Medulla oblongata (tissue), 1 donor: Measurements from ENCODE around the gene ELMO3.

ENCODE experiments used
- DNase-seq: peaks from one replicate; pipeline ENCODE4 v3.0.0-alpha.2; 2015; ENCODE audit errors: extremely low spot score

Gene ELMO3

DNA sequence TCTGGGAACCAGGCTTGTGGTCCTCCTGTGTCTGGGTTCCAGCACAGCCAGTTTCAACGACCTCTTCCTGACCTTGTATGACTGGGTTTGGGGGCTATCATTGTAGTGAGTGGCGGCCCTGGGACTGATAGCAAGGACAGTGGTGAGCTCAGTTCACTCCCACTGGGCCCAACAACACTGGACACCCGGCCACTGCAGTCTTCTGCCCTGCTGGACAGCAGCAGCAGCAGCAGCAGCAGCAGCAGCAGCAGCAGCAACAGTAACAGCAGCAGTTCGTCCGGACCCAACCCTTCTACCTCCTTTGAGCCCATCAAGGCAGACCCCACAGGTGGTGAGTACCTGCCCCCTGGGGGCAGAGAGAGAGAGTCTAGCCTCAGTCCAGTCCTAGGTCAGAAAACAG lies 3.3 kb upstream of the ELMO3 start:
- DNase-seq, result no peak

DNA sequence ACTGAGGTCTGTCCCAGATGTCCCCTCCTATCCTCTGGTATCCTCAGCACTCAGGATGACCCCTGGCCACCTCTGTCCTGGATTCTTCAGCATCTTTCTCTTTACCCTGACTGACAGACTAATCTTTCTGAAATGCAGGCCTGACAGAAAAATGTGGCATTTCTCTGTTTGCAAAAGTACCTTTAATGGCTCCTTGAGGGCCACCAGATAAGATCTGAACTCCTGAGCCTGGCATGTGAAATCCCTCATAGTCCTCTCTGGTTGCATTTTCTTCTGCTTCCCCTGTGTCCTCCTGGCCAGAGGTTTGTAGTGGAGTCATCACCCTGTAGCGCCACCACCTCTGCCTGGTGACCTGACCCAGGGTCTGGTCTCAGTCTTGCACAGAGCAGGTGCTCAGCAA lies 2.0 kb upstream of the ELMO3 start:
- DNase-seq, result no peak

DNA sequence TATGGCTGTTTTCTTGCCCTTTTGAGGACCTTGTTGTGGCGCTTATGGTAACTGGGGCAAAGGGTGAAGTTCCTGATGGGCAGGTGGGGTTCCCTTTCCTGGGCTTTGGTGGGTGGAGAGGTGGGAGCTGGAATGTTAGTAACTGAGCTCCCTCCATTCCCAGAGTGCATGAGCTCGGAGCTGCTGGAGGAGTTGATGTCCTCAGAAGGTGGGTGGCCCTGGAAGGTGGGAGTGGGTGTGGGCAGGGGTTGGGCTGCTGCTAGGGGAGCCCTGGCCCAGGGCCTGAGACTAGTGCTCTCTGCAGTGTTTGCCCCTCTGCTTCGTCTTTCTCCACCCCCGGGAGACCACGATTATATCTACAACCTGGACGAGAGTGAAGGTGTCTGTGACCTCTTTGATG lies 1.2 kb upstream of the ELMO3 start:
- no peak for DNase-seq

DNA sequence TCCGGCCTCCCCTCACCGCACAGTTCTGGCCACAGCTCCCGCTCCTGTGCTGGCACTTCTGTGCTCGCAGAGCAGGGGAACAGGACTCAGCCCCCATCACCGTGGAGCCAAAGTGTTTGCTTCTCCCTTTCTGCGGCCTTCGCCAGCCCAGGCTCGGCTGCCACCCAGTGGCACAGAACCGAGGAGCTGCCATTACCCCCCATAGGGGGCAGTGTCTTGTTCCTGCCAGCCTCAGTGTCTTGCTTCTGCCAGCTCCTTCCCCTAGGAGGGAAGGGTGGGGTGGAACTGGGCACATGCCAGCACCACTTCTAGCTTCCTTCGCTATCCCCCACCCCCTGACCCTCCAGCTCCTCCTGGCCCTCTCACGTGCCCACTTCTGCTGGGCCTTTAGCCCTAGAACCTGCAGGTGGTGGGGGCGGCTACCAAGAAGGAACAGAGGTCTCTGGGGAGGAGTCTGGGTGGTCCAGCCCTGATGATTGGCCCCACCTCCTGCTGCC lies 645 bp upstream of the ELMO3 start:
- peak; percentile 69 for DNase-seq

DNA sequence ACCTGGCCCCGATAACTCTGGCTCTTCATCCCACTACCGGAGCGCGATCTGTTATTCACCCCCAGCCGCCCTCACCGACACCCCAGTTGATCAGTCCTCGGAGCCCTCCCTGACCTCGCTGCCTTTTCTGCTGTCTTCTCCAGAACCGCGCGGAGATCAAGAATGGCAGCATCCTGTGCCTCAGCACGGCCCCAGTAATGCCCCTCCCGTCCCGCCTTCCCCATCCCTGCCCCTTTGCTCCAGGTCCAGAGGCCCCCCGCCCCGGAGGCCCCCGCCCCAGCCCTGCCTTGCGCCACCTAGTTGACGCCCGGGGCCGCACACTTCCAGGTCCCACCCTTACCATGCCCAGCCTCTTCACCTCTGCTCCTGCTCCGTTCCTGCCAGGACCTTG lies 872 bp downstream of the ELMO3 start:
- DNase-seq, result no peak

DNA sequence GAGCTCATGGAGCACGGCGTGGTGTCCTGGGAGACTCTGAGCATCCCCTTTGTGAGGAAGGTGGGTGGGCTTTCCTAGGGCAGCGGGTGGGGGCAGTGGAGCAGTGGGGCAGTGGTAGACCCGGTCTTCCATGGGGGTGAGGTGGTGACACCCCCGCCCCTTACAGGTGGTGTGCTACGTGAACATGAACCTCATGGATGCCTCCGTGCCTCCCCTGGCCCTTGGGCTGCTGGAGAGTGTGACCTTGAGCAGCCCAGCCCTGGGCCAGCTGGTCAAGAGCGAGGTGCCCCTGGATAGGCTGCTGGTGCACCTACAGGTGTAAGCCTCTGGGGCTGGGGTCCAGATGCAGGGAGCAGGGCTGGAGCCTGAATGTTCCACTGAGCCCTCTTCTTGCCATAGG lies 1.6 kb downstream of the ELMO3 start:
- no peak for DNase-seq

DNA sequence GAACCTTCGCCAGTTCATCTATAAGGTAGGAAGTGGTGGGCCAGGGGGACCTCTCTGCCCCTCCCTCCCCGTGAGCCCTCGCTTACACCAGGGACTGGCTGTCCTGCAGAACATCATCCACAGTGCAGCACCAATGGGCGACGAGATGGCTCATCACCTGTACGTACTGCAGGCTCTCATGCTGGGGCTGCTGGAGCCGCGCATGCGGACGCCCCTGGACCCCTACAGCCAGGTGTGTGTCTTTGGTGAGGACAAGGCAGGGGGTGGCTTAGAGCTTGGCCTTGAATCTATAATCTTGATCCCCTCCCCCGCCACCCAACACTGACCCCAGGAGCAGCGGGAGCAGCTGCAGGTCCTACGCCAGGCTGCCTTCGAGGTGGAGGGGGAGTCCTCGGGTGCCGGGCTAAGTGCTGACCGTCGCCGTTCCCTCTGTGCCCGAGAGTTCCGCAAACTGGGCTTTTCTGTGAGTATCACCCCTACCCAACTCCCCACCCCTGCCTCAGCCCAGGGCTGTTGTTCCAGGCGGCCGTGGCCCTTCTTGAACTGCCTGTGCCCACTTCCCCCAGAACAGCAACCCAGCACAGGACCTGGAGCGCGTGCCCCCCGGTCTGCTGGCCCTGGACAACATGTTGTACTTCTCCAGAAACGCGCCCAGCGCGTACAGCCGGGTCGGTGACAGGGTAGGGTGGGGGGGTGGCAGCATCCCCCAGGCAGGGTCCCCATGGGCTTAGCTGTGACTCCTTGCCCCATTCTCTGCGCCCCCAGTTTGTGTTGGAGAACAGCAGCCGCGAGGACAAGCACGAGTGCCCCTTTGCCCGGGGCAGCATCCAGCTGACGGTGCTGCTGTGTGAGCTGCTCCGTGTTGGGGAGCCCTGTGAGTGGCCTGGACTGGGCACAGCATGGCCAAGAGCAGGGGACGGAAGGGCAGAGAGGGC lies 2.7 kb downstream of the ELMO3 start:
- no peak for DNase-seq

DNA sequence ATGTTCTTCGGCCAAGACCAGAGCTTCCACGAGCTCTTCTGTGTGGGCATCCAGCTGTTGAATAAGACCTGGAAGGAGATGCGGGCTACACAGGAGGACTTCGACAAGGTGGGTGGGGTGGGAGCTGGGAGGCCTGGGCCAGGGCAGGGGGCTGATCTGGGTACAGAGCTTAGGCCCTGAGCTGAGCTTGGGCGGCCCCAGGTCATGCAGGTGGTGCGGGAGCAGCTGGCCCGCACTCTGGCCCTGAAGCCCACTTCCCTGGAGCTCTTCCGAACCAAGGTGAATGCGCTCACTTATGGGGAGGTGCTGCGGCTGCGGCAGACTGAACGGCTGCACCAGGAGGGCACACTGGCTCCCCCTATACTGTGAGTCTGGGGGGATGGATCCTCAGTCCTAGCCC lies 3.5 kb downstream of the ELMO3 start:
- DNase-seq, result no peak

DNA sequence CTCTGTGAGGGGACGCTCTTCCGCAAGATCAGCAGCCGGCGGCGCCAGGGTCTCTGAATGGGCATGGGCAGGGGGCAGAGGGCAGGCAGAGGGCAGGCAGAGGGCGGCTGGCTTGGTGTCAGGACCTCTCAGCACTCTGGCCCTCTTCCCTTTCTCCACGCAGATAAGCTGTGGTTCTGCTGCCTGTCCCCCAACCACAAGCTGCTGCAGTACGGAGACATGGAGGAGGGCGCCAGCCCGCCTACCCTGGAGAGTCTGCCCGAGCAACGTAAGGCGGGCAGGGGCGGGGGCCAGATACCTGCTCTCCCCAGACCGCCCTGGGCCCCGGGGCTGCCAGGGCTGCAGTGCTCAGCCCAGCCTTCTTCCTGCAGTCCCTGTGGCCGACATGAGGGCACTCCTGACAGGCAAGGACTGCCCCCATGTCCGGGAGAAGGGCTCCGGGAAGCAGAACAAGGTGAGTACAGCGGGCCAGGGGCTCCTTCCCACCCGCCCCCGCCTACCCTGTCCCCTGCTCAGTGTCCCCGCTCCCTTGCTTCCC lies 4.1 kb downstream of the ELMO3 start:
- DNase-seq, result no peak

DNA sequence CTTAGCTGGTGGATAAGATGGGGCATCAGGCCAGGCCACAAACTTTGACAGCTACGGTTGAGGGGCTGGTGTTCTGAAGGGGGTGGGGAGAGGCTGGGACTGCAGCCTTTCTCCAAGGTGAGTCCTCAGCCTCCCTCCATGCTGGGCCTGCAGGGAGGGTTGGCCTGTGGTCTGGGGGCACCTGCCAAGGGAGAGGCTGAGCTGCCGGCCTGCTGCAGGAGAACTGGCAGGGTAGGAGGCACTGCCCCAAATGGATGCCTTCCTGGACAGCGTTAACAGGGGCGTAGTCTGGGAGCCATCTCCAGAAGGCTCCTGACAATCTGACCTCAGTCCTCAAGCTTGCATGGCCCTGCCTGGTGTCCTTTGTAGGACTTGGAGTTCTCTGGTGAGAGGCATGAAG lies 5.1 kb downstream of the ELMO3 start:
- no peak for DNase-seq

DNA sequence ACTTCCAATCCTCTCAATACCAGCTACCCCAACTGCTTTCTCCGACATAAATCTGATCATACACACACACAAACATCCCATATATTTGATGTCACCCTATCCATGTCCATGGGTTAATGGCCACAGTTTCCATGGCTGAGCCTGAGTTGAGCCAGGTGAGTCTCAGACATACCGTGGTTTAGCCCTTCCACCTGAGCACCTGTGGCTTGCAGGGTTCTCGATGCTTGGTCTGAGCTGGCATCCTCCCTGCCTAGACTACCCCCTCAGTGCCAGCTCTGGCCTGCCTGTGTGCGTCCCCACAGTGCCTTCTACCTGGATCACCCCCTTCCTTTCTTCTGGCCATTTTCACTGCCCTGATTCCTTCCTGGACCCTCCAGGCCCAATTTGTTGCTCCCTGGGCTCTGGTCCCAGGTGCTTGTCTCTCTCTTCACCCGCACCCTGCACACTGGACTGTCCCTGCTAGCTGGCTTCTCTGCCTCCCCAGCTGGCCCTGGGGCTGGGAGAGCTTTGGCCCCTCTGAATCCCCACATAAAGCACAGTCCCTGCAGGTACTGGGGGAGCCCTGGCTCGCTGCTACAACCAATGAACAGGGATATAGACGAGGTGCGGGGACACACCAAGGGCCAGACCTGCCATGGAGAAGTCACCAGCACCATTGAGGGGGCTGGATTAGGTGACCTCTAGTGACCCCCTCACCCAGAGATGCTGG lies 7.4 kb downstream of the ELMO3 start:
- no peak for DNase-seq

DNA sequence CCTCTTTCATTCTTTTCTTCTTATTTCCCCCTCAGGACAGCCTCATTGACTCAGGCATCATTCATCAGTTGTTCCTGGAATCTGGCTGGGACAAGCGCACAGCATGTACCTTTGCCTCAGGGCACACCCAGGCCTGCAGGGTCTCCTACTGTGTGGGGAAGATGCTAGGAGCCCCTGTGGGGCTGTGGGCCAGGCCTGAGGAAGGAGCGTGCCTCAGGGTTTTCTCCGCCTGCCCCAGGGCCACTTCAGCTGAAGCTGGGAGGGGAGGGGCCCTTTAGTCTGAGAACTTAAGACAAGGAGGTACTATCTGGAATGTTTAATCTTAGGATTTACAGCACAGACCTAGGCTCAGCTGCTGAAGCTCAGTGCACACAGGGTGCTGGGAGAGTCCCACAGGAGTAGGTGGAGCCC lies 7.9 kb downstream of the ELMO3 start:
- no peak for DNase-seq

DNA sequence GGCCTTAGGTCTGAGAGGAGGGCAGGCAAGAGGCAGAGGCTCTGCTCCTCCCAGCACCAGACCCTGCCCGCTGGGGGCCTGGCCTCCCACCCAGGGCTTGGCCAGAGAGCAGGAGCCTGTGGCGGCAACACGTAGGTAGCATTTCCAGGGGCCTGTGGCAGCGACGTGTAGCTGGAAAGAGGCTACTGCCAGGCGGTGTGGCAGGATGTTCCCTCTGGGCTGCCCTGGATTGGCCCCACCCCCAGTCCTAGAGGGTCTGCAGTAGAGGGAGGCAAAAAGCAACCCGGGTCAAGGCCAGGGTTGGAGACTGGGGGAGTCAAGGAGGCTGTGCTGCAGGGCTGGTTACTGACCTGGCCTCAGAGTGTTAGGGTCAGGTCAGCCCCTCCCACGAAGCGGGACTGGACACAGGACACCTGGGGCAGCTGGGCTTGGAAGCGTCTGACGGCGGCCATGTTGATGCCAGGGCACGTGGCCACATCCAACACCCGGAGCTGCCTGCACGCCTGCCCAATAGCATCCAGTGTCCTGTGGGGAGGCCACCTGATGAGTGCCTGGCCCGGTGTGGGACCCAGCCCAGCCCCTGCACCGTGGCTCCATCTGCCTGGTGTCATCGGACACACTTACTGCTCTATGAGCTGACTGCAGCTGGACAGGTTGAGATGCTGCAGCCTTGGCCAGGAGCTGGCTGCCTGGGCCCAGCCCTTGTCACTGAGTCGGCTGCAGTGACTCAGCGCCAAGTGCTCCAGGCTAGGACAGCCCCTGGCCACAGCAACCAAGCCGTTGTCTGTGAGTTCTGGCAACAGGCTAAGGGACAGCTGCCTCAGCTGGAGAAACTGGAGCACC lies 8.5 kb downstream of the ELMO3 start:
- no peak for DNase-seq

DNA sequence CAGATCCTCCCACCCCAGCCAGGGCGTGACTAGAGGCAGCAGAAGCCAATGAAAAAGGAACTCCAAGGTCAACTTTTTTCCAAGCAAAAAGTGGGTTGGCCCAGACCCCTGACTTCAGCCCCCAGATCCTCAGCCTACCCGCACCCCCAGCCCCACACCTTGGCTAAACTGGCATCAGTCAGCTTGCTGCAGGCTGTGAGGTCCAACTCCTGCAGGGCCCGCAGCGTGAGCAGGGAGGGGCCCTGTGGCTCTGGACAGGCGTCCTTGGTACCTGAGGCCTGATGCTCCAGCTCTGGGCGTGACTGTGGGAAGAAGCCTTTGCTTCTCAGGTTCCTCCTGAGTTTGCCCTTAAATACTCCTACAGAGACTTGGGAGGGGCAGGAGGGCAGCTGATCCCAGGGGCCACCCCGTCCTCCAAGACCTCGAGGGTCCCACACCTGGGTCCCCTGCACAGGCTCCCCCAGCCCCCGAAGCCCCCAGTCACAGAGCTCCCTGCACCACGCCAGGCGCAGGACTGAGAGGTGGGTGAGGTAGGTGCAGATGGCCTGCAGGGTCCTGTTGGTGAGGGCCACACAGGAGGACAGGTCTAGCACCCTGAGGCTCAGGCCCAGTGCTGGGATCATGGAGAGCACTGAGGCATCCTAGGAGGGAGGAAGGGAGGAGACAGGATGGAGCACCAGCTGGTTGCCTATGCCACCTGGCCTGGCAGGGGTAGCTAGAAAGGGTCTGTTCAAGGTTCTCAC lies 9.4 kb downstream of the ELMO3 start:
- DNase-seq, result no peak

DNA sequence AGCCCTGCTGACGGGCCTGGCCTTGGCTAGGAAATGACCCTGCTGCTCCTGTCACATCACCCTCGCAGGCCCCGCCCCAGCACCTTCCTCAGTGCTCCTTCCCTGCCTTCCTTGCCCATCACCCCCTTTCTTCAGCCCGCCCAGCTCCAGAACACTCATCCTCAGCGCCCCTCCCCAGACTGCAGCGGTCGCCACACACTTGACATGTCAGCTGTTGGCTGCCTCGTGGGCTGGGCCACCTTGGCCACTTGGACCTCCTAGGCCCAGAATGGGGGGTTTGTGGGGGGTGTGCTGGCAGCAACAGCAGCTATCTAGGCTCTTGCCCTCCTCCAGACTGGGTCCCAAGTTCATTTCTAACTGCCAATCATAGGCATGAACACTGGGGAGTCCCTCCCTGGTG lies 10.6 kb downstream of the ELMO3 start:
- DNase-seq, result no peak

DNA sequence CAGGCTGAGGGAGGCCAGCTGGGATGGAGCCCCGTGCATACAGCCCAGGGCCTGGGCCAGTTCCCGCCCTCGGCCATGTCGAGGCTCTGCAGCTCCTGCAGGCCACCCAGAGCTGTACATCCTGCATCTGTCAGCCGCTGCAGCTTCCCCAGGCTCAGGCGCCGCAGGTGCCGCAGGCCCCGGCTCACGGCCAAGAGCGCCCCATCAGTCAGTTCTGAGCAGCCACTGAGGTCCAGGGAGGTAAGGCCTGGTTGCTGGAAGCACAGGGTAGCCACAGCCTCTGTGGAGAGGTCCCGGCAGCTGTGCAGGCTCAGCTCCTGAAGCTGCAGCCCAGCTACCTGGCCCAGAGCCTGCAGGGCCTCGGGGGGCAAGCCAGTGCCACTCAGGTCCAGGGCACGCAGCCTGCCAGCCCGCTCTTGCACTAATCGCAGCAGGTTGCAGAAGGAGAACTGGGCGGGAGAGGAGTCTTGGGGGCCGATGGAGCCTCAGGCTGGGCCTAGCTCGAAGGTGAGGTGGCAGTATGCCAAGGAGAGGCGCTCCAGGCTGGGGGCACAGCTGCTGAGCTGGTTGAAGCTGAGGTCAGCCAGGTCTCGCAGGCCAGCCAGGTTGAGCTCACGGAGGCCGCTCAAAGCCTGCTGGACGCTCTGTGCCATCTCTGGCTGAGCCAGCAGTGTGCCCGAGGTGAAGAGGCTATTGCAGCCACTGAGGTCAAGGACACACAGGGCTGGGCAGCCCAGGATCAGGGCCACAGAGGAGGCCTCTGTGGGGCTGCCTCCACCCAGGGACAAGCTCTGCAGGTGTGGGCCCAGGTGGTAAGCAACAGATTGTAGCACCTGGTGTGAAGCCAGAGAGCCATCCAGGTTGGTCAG lies 11.4 kb downstream of the ELMO3 start:
- no peak for DNase-seq

DNA sequence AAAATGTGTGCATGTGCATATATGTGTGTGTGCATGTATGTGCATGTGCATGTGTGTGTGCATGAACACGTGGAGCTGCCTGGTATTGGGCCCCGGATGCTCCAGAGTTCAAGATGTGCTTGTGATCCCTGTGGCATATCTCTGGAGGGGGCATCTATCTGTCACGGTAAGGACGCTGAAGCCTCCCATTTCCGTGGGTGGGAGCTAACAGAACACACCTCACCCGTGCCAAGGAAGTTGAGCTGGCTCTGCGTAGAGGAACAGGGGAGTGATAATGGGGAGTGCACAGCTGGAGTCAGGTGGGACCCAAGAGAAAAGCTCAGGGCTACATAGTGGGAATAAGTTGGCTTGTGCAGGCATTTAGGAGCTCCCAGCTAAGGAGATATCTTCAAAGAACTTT lies 12.7 kb downstream of the ELMO3 start:
- DNase-seq, result no peak

DNA sequence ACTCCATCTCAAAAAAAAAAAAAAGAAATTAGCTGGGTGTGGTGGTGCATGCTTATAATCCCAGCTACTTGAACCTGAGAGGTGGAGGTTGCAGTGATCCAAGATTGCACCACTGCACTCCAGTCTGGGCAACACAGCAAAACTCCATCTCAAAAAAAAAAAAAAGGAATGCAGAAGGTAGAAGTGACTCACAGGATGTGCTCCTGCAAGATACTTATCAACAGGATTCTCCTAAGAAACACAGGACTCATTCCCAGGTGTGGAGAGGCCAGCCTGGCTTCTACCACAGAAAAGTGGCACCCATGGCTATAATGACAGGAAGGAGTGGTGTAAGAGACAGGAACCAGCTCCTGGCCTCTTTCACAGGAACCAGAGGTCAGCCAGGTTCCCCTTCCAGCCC lies 13.8 kb downstream of the ELMO3 start:
- no peak for DNase-seq

DNA sequence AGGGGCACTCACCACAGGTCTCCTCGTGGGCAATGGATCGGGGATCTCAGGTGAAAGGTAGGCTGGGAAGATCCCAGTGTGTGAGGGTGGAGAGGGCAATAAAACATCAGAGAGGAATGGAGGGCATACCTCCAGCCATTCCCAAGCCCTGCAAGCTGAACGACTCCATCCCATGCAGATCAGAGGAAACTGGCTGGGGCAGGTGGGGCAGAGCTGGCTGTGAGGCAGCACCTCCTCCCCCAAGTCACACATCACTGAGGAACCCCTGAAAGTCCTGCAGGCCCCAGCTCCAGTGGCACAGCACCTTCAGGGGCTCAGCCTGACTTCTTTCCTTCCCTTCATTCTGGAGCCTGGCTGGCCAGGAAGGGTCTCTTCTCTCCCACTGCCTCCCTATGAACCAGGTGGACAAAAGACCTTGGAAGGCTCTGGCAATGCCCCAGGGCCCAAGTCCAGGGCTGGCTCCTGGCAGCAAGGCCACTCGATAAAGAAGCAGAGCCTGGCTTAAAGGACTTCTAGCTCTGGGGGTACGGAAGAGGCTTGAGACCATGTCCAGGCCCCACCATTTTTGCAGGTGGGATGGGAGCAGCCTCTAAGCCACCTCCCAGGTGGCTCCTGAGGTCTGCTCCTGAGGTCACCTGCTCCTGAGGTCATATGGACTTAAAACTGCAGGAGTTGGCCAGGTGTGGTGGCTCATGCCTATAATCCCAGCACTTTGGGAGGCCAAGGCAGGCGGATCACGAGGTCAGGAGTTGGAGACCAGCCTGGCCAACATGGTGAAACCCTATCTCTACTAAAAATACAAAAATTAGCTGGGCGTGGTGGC lies 14.5 kb downstream of the ELMO3 start:
- DNase-seq, result no peak
